Cardiac muscle cell (in vitro differentiated cells and primary cell): Measurements from ENCODE around the gene HTR3A. TPM values are rescaled to one million over a fixed set of nuclear protein-coding genes. Genes with fewer than 3 reads are reported as not detected.
A peak's percentile ranks its signal among the peaks of the same experiment; 100 is the strongest.

ENCODE experiments used
- DNase-seq, 2 donors: peaks; one replicate each; pipeline versions ENCODE4 v3.0.0 to v3.0.0-alpha.2; 2010 to 2017; ENCODE audit warnings: low read depth in 1 of 2, low spot score in 1 of 2
- H3K27ac ChIP-seq: fragments of 200-600 bp; sonication (generic); 2 replicates; pipeline ENCODE4 v1.5.1; 2016
- H3K27me3 ChIP-seq: fragments of 200-600 bp; sonication (generic); 2 replicates; pipeline ENCODE4 v1.6.0; 2016; ENCODE audit warnings: control low read depth
- H3K36me3 ChIP-seq: fragments of 200-600 bp; sonication (generic); 2 replicates; pipeline ENCODE4 v1.5.1; 2016; ENCODE audit warnings: control low read depth
- H3K4me1 ChIP-seq: fragments of 200-600 bp; sonication (generic); 2 replicates; pipeline ENCODE4 v1.8.1; 2017; ENCODE audit warnings: low read depth, mild to moderate bottlenecking, mixed run types
- H3K4me3 ChIP-seq: fragments of 200-600 bp; sonication (generic); 2 replicates; pipeline ENCODE4 v1.5.1; 2016; ENCODE audit warnings: mild to moderate bottlenecking
- H3K9me3 ChIP-seq: fragments of 200-600 bp; sonication (generic); 2 replicates; pipeline ENCODE4 v1.5.1; 2017; ENCODE audit warnings: low read depth, mild to moderate bottlenecking, control low read depth
- polyA plus RNA-seq: library from polyadenylated mRNA; unstranded; fragments of >200 nt; fragmentation: Nextera tagmentation; extraction: Ambion mirVana; gene quantifications from 2 replicates; pipeline ENCODE4 v1.2.1, GENCODE V29; 2016
- total RNA-seq: library from RNA; depleted of rRNA; stranded (reverse); fragments of >200 nt; gene quantifications from 2 replicates; pipeline ENCODE4 v1.2.3, GENCODE V29; 2016
- TF ChIP-seq, protein P1 (sequence below): IDR thresholded peaks from 2 replicates; pipeline ENCODE4 v1.5.1; 2012; ENCODE audit warnings: low read depth, mild to moderate bottlenecking, low read length

HTR3A gene
- total and polyA plus RNA-seq, 2 experiments from 2014 or later = 0.24 TPM; not detected in 1

DNA sequence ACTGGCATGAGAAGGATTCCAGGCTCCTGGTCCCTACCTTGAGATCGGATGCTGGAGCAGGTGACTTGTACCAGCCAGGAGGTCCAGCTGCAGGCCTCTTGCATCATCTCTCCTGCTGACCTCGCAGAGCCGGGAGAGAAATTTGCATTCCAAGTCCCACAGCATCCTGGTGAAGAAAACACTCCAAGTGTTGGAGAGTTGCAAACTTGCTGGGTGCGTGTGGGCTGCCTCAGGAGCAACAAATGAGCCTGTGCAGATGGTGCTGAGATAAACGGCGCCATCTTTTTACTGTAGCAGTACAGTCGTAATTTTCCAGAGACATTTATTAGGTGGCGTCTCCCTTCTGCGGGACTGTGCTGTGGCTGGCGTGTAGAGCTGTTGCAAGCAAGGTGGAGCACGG lies 52.5 kb downstream of the HTR3A start:
- H3K9me3 ChIP-seq = no peaks in the 10 kb centered on the region
- TF ChIP-seq, protein P1, sequence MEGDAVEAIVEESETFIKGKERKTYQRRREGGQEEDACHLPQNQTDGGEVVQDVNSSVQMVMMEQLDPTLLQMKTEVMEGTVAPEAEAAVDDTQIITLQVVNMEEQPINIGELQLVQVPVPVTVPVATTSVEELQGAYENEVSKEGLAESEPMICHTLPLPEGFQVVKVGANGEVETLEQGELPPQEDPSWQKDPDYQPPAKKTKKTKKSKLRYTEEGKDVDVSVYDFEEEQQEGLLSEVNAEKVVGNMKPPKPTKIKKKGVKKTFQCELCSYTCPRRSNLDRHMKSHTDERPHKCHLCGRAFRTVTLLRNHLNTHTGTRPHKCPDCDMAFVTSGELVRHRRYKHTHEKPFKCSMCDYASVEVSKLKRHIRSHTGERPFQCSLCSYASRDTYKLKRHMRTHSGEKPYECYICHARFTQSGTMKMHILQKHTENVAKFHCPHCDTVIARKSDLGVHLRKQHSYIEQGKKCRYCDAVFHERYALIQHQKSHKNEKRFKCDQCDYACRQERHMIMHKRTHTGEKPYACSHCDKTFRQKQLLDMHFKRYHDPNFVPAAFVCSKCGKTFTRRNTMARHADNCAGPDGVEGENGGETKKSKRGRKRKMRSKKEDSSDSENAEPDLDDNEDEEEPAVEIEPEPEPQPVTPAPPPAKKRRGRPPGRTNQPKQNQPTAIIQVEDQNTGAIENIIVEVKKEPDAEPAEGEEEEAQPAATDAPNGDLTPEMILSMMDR = no peak
- H3K27ac ChIP-seq = no peak overlapping the region
- H3K4me3 ChIP-seq = no peak overlapping the region
- peaks cover 45% of the 10 kb centered on the region for H3K27me3 ChIP-seq
- DNase-seq = no peak
- H3K36me3 ChIP-seq = no peaks in the 10 kb centered on the region
- no peaks in the 10 kb centered on the region for H3K4me1 ChIP-seq

DNA sequence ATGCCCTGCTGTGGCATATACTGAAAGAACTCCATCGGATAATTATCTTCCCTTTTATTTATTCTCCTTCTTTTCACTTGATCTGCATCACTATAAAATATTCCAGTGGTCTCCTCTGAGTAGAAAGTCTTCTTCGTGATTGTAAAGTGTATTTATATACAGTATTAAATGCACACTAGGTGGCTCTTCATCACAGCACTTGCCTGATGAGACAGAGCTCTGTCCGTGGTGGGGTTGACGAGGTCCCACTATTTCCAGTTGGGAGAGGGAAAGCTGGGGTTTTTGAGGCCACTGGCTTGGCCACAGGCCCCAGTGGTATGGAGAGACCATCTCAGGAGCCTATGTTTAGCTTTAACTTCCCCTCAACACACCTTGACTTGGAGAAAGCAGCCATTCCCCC lies 53.0 kb downstream of the HTR3A start:
- no peaks in the 10 kb centered on the region for H3K36me3 ChIP-seq
- no peaks in the 10 kb centered on the region for H3K9me3 ChIP-seq
- peaks cover 45% of the 10 kb centered on the region for H3K27me3 ChIP-seq
- H3K27ac ChIP-seq = no peak overlapping the region
- H3K4me1 ChIP-seq = no peaks in the 10 kb centered on the region
- DNase-seq = peak in 1 of 2 donors; percentile 29
- no peak overlapping the region for H3K4me3 ChIP-seq
- TF ChIP-seq, protein P1 = peak; percentile 18

DNA sequence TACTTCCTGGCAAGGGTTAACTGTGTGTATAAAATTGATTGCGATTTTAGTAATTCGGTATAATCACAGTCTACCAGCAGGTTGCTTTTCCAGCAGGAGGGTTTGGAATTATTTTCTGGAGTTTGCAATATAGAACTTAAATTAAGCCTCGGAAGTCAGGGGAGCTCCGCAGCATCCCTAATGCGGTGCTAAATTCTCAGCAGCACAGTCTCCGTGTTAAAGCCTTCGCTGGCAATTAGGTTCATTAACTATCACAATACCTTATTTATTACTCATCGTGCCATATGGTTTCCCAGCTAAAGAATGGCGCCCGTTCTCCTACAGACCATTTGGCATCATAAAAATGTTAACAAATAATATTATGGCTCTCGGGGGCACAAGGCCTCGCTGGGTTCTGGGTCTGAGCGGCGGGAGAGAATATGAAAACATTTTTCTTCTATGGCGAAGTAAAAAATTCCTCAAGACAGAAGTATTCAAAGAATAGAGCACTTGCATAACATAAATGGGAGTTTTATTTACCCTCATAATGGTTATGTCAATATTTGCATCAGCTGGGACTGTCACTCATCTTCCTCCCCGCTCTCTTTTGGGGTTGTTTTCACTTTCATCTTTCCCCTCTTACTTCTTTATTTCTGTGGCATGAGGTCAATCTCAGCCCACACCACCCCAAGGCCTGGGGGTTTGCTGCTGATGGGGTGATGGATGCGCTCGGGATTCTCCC lies 56.5 kb downstream of the HTR3A start:
- Histone ChIP-seq H3K9me3 (no peaks in the 10 kb centered on the region), H3K27me3 (peaks cover 45% of the 10 kb centered on the region), H3K4me3 (no peak overlapping the region), H3K4me1 (no peaks in the 10 kb centered on the region), H3K36me3 (no peaks in the 10 kb centered on the region), H3K27ac (no peak overlapping the region)
- TF ChIP-seq, protein P1 = no peak
- no peak for DNase-seq

DNA sequence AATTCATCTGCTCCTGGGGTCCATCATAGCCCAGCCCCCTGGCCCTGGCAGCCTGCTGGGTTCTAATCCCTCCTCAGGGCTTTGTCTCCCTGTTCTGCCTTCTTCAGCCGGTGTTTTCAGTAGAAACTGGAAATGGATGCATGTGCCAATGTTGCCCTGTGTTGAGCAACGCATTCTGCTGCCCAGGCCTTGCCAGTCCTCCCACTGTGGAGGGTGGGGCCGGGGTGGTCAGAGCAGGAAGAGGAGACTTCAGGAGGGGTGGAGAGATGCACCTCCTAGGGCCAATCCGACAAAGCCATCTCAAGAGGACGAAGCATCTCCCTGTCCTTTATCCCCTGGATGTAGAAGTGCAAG lies 57.0 kb downstream of the HTR3A start:
- no peak for DNase-seq
- Histone ChIP-seq H3K27ac (no peak overlapping the region), H3K27me3 (peaks cover 43% of the 10 kb centered on the region), H3K4me1 (no peaks in the 10 kb centered on the region), H3K36me3 (no peaks in the 10 kb centered on the region), H3K9me3 (no peaks in the 10 kb centered on the region), H3K4me3 (no peak overlapping the region)
- TF ChIP-seq, protein P1 = no peak

DNA sequence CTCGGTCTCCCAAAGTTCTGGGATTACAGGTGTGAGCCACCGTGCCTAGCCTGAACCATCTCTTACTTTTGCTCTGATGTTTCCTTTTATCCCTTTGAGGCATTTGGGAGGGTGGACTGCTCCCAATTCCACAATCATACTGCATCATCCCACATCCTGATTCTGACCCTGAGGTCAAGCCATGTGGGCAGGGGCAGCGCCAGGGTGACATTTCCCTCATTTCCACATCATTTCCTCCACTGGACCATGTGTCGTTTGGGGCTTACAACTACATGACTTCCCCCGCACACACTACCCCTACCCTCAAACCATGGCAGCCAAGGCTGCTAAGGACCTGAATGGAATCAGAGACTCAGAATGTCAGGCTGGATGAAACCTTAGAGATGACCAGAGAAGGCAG lies 58.2 kb downstream of the HTR3A start:
- TF ChIP-seq, protein P1 = no peak
- peaks cover 44% of the 10 kb centered on the region for H3K27me3 ChIP-seq
- H3K36me3 ChIP-seq = no peaks in the 10 kb centered on the region
- H3K4me1 ChIP-seq = no peaks in the 10 kb centered on the region
- DNase-seq = no peak
- no peaks in the 10 kb centered on the region for H3K9me3 ChIP-seq
- H3K4me3 ChIP-seq = no peak overlapping the region
- H3K27ac ChIP-seq = no peak overlapping the region
